Dermis microvascular lymphatic vessel endothelial cell (primary cell): ENCODE data around the gene SLC12A5. TPM values are rescaled to one million over a fixed set of nuclear protein-coding genes. Genes with fewer than 3 reads are reported as not detected.

Experiments
- DNase-seq, 2 donors: peaks; one replicate each; pipeline versions ENCODE4 v3.0.0 to v3.0.0-alpha.2; 2010; ENCODE audit warnings: low read depth in 2 of 2
- total RNA-seq: library from RNA; depleted of rRNA; stranded (reverse); fragments of >200 nt; gene quantifications from 2 replicates; pipeline ENCODE4 v1.2.1, GENCODE V29; 2014

Gene SLC12A5
- total RNA-seq, 1 donor from 2014 or later: 0.13 TPM

GRCh38 chr20:46107061-46107460 lies 78.0 kb downstream of the SLC12A5 start:
- no peak for DNase-seq

DNA sequence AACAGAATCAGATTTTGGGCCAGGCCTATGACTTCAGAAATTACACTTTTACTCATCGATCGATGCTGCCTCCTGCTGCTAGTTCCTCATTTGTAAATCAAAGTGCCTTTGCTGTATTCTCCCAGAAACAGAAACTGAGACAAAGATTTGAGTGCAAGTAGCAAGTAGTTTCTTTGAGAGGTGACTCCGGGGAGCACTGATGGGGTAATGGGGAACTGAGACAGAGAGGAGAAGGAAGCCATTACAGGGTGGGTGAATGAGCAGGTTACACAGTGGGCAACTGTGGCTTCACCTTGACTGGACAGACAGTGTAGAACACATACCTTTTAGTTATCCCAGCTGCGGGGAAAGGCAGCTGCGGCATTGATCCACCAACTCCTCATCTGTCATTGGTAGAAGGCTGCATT lies 79.4 kb downstream of the SLC12A5 start:
- DNase-seq: no peak

- DNase-seq: no peak
Measured at GRCh38 chr20:46108976-46109375, 80.0 kb downstream of the SLC12A5 start.

Other genes starting within 250 kb of the SLC12A5 start
- gene WFDC3, start 237.3 kb upstream of the SLC12A5 start, total RNA-seq: not detected in 2 replicates
- gene DNTTIP1, start 237.3 kb upstream of the SLC12A5 start, total RNA-seq: 13.9 and 16.2 TPM in 2 replicates
- gene UBE2C, start 216.6 kb upstream of the SLC12A5 start, total RNA-seq: 9.6 and 17.1 TPM in 2 replicates
- gene TNNC2, start 201.9 kb upstream of the SLC12A5 start, total RNA-seq: 0.13 TPM in 1 of 2 replicates, not detected in the other
- gene SNX21, start 195.4 kb upstream of the SLC12A5 start, total RNA-seq: 11.7 and 13.4 TPM in 2 replicates
- gene ACOT8, start 171.8 kb upstream of the SLC12A5 start, total RNA-seq: 26.8 and 36.0 TPM in 2 replicates
- gene ZSWIM3, start 171.6 kb upstream of the SLC12A5 start, total RNA-seq: 6.2 and 9.7 TPM in 2 replicates
- gene ZSWIM1, start 148.0 kb upstream of the SLC12A5 start, total RNA-seq: 2.8 and 4.7 TPM in 2 replicates
- 0.51 and 1.0 TPM in 2 replicates for gene SPATA25, start 141.6 kb upstream of the SLC12A5 start, total RNA-seq
- 2.3 and 4.0 TPM in 2 replicates for gene NEURL2, start 138.0 kb upstream of the SLC12A5 start, total RNA-seq
- 29.4 and 73.2 TPM in 2 replicates for gene CTSA, start 137.9 kb upstream of the SLC12A5 start, total RNA-seq
- gene PLTP, start 117.1 kb upstream of the SLC12A5 start, total RNA-seq: 2.8 and 3.5 TPM in 2 replicates
- gene PCIF1, start 94.5 kb upstream of the SLC12A5 start, total RNA-seq: 7.2 and 11.5 TPM in 2 replicates
- 6.0 and 9.0 TPM in 2 replicates for gene ZNF335, start 57.0 kb upstream of the SLC12A5 start, total RNA-seq
- gene MMP9, start 20.3 kb upstream of the SLC12A5 start, total RNA-seq: 0.13 TPM in 1 of 2 replicates, not detected in the other
- 9.0 and 10.4 TPM in 2 replicates for gene NCOA5, start 60.7 kb downstream of the SLC12A5 start, total RNA-seq
- 9.1 and 10.9 TPM in 2 replicates for gene CD40, start 89.1 kb downstream of the SLC12A5 start, total RNA-seq